AG08396 (cell line): ENCODE measurements around the gene SNRPN.
"Not testable (repeated sequence)": the region's sequence is repeated elsewhere in the genome, so short reads cannot be mapped to it uniquely, and the experiment has no call there.

Experiments used
- DNase-seq: peaks from one replicate; pipeline ENCODE4 v3.0.0; 2012; ENCODE audit warnings: low spot score, mixed read lengths

SNRPN gene

DNA sequence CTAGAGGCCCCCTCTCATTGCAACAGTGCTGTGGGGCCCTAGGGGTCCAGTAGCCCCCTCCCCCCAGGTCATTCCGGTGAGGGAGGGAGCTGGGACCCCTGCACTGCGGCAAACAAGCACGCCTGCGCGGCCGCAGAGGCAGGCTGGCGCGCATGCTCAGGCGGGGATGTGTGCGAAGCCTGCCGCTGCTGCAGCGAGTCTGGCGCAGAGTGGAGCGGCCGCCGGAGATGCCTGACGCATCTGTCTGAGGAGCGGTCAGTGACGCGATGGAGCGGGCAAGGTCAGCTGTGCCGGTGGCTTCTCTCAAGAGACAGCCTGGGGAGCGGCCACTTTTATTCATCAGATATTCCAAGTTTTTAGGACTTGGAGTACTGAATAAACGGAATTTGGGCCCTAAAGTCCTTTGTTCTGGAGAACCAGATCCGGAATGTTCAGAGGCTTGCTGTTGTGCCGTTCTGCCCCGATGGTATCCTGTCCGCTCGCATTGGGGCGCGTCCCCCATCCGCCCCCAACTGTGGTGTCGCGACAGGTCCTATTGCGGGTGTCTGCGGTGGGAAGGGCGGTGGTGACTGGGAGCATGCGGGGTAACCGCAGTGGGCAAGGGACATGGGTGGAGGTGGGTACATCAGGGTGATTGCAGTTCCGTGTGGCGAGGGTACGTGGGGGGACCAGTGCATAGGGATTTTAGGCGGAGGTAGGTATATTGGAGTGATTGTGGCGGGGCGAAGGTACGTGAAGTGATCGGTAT is at the start of gene SNRPN, which contains the start of gene SNURF:
Gene SNRPN (plus strand): TSS at position 205 of the 748 bp plus-strand sequence. CDS start 19,467 bp downstream, outside the sequence.
Gene SNURF (plus strand): TSS at position 205 of the 748 bp plus-strand sequence. CDS start 62 bp downstream, at position 267.
- peak; percentile 83 for DNase-seq

DNA sequence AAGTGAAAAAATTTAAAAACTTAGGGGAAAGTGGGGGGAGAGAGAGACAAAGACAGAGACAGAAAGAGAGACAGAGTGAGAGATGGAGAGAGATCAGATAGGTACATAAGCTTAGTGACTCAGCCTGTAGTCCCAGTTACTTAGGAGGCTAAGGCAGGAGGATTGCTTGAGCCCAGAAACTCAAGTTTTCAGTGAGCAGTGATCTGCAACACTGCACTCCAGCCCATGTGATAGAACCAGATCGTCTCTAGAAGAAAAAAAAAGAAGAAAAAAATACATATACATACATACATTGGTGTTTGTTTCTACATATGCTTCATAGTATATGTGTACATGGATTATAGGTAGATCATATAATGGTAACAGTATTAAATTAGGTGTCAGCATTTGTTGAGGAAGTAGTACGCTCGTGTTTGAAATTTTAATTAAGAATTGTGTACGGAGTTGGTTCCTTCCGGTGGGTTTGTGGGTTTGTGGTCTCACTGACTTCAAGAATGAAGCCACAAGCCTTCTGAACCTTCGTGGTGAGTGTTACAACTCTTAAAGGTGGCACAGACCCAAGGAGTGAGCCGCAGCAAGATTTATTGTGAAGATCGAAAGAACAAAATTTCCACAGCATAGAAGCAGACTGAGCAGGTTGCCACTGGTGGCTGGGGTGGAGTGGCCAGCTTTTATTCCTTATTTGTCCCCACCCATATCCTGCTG is 38.3 kb upstream of the SNRPN start:
- DNase-seq, result no peak

DNA sequence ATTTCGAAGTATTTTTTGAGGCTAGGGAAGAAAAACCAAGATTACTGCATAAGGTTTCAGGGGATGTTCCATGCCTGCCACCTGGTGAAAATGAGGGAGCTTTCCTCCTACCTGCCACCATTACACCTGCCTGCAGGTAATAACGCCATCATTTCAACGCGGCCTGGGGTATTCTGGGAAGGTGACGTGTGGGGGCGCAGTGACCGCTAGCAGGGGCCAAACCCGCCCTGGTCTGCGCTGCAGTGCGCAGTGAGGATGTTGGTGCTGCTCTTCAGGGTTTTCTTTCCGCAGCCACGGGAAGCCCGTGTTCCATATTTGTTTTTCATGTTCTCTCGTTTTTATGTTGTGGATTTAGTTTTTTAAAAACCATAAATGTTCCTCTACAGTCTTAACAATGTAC is 37.4 kb upstream of the SNRPN start:
- DNase-seq, result no peak

DNA sequence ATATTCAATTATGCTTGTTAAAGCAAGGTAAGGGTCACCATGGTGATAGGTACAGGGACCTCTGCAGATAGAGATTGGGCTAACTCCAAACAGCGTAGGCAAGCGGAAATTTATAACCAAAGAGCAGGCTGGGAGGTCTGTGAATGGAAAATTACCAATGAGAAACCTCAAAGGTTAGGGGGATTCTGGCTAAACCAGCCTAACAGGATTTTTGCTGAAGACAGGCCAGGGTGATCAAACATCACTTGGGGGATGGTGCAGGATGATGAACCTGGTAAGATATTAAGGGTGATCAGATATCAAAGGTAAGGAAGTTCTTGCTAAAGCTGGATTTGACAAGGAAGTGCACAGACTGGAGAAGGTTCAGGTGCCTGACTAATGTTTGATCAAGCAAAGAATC is 35.3 kb upstream of the SNRPN start:
- no peak for DNase-seq

DNA sequence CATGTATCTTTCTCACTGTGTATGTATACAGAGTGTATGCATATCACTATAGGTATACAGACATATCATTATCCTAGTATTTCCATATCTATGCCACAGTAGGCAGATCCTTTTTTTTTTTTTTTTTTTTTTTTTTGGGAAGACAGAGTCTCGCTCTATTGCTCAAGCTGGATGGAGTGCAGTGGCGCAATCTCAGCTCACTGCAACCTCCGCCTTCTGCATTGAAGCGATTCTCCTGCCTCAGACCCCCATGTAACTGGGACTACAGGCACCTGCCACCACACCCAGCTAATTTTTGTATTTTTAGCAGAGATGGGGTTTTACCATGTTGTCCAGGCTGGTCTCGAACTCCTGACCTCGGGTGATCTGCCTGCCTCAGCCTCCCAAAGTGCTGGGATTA is 32.0 kb upstream of the SNRPN start:
- not testable (repeated sequence) for DNase-seq

DNA sequence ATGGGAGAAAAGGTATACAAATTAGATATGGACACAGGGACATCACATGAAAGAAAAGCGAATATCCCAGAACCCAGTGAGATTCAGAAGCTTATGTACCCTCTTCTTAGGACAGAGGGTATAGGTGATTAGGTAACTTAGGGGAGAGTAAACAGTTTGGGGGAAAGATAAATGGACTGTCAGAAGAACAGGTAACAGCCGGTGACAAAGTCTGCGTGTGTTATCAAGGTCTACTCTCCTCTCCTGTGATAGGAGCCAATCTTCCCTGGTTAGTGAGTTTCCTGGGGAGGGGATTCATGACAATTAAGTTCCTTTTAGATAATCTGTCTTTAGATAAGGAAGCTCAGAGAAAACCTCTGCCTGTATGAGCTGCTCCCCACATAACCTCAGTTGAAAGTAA is 30.6 kb upstream of the SNRPN start:
- no peak for DNase-seq

DNA sequence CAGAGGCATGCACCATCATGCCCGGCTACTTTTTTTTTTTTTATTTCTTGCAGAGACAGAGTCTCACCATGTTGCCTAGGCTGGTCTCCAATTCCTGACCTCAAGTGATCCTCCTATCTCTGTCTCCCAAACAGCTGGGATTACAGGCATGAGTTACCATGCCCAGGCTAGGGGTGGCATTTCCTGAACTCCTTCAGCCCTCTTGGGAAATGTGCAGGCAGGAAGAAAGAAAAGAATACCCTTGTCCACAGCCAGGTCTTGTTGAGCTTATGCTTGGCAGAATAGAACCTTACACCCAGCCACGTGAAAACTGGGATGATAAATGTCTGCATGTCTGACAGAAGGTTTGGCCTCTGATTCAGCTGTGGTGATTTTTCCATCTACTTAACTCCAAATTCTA is 30.2 kb upstream of the SNRPN start:
- DNase-seq, result no peak

DNA sequence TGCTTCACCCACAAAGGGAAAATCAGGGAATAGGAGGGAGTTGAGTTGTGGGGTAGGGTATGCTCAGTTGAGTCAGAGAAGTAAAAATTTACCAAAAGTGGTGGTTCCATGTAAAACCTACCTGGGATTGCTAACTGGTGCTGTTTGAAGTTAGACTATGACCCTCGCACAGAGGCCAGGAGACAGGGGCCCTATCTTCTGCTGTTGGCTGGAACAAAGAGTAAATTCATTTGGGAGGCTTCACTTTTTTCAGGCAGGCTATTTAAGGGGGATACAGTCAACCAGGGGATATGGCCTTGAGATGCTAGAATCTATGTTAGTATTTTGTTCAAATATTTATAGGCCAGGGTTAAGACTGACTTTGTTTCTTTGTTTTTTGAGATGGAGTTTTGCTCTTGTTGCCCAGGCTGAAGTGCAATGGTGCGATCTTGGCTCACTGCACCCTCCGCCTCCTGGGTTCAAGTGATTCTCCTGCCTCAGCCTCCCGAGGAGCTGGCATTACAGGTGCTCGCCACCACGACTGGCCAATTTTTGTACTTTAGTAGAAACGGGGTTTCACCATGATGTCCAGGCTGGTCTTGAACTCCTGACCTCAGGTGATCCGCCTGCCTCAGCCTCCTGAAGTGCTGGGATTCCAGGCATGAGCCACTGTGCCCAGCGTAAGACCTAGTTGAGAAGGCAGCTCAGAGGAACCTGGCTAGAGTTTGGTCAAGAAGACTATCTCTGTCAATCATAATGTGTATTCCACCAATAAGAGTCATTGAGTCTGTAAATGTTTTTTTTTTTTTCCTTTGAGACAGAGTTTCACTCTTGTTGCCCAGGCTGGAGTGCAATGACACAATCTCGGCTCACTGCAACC is 22.7 kb upstream of the SNRPN start:
- DNase-seq, result not testable (repeated sequence)

DNA sequence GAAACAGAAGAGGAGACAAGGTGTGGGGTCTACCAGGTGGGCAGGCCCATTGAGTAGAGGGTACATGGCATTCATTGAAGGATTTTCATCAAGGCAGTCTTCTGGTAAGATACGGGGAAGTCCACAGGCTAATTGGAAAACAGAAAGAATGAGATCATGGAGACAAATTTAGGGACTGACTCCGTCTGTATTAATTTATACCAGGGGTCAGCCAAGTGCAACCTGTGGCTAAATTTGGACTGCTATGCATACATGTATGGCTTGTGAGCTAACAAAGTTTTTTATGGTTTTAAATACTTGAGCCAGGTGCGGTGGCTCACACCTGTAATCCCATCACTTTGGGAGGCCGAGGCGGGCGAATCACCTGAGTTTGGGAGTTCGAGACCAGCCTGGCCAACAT is 21.1 kb upstream of the SNRPN start:
- DNase-seq, result no peak

DNA sequence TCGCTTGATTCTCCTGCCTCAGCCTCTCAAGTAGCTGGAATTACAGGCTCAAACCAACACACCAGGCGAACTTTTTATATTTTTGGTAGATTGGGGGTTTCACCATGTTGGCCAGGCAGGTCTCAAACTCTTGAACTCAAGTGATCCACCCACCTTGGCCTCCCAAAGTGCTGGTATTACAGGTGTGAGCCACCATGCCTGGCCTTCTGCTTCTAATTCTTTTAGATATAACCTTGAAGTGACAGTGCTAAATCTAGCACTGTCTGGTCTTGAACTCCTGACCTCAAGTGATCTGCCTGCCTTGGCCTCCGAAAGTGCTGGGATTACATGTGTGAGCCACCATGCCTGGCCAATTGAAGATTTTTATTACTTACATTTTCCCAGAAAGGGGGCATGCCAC is 16.6 kb upstream of the SNRPN start:
- DNase-seq, result not testable (repeated sequence)

DNA sequence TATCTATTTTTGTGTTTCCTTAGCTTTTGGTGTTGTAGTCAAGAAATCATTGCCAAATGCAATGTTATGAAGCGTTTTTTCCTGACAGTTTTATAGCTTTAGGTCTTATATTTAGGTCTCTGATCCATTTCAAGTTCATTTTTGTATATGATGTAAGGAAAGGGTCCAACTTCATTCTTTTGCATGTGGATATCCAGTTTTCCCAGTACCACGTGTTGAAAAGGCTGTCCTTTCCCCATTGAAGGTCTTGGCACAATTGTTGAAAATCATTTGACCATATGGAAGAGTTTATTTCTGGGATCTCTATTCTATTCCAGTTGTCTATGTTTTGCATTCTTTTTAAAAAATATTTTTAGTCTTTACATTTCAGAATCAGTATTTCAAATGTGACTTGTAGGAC is 14.6 kb upstream of the SNRPN start:
- no peak for DNase-seq

DNA sequence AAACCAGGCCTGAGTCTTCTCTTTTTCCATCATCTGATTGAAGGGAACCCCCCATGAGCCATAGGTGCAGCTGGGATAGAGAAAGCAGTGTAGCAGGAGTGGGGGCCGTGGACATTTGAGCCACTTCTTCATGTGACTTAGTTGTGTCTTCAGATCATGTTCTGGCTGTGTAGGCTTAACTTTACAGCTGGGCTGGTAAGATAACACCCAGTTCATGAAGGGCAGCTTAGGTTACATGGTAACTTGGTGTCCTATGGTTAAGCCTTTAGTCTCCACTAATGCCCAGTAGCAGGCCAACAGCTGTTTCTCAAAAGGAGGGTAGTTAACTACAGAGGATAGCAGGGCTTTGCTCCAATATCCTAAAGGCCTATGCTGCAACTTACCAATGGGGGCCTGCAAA is 11.4 kb upstream of the SNRPN start:
- no peak for DNase-seq

DNA sequence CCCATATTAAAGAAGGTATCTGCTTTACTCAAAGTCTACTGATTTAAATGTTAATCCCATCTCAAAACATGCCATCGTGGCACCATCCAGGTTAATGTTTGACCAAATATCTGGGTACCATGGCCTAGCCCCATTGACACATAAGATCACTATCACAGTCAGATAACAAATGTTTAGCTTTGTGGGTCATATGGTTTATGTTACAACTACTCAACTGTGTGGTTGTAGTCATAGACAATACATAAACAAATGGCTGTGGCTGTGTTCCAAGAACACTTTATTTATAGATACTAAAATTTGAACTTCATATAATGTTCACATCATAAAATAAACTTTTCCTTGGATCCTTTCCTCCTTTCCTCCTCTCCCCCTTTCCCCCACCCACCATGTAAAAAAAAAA is 9.8 kb upstream of the SNRPN start:
- DNase-seq, result no peak

DNA sequence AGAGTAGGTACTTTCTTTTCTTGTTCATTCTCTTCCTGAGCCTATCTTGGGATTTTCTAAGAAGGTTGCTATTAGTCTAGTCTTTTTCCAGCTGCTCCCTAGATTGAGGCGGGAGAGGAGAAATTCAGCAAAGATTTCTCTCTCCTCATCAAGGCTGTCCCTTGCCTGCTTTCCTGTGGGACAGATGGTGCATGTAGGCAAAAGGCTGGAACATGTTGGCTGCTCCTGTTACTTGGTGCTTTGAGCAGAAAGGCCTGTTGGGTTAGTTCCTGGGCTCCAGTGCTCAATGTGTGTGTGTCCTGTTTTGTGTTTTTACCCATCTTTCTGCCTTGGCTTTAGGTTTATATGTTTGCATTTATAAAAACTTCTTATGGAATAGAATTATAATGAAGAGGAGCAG is 9.1 kb upstream of the SNRPN start:
- no peak for DNase-seq

DNA sequence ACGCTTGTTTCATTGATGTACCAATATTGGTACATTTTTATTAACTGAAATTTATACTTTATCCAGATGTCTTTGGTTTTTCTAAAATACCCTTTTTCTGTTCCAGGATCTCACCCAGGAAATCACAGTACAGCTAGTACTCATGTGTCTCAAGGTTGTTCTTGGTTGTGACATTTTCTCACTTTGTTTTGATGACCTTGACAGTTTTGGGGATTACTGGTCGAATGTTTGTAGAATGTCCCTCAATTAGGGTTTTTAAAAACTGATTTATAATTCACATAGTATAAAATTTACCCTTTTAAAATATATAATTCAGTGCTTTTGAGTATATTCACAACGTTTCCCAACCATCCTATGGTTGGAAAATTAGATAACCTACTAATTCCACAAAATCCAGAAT is 6.3 kb upstream of the SNRPN start:
- DNase-seq, result no peak

DNA sequence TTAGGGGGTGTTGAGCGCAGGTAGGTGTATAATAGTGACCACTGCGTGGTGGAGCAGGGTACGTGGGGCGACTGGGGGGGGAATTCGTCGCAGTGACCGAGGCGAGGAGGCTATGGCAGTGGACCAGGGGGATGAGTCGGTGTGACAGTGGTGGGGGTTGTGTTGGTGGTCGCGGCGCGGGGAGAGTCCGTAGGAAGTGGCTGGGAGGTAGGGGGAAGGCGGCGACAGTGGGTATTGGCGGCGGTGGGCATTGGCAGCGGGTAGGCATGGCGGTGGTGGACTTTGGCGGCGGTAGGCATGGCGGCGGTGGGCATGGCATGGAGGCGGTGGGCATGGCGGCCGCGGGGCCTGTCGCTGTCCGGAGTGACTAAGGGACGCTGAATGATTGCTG is 739 bp downstream of the SNRPN start:
- no peak for DNase-seq

DNA sequence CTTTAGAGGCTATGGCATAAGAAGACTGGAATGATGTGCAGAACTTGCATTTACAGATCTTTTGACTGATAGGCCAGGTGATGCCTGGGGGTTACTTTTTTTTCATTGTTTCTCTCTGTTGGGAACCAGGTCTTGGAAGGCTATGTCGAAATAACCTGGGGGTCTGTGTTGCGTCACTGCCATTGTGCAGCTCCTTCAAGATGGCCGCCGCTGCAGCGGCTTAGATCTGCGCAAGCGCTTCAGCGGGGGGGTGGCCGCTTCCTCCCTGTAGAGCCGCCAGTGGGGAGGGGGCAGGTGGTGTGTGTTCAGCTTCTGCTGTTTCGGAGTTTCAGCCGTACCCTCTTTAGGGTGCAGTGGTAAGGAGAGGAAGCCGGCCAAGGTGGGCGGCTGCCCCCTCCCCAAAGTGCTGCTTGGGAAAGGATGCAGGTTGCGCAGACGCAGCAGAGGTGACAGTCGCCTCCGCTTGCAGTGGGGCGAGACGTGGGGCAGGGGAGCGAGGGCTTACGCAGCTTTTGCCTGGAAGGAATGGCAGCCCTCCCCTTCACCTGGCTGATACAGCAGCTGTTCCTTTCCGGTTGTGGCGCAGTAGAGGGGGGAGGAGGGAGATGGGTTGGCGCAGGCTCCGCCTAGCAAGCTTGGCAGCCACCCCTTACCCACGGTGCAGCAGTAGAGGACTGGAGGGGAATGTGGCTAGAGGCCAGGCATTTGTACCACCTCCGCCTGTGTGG is 1.5 kb downstream of the SNRPN start:
- DNase-seq, result peak; percentile 81

DNA sequence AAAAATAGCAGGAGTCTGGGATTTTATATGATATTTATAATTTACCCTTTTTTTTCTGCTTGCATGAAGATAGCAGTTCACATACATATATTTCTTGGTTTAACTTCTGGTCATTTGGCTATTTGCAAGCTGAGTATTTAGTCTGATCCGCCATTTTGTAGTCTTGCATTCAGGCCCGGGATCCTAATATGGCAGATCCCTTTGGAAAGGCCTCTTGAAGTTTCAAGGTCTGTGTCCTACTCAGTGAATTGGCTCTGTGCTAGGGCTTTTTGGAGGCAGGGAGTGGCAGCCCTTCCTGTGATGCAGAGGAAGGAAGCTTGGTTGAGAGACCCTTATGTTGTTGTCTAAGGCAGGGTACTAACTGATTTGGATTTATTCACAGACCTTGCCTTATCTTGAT is 2.9 kb downstream of the SNRPN start:
- DNase-seq, result no peak

DNA sequence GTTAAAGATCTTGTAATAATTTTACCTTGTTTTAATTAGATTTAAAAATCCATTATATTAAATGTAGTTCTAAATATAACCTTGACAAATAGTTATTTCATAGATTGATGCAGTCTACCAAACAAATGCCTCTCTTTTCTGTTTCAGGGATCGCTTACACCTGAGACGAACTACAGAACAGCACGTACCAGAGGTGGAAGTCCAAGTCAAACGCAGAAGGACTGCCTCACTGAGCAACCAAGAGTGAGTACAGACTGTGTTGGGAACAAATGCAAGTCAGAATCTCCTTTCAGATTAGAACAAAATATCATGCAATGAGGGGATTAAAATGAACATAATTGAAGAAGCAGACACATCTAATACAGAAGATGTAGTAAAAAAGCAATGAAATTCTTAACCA is 7.2 kb downstream of the SNRPN start:
- no peak for DNase-seq

DNA sequence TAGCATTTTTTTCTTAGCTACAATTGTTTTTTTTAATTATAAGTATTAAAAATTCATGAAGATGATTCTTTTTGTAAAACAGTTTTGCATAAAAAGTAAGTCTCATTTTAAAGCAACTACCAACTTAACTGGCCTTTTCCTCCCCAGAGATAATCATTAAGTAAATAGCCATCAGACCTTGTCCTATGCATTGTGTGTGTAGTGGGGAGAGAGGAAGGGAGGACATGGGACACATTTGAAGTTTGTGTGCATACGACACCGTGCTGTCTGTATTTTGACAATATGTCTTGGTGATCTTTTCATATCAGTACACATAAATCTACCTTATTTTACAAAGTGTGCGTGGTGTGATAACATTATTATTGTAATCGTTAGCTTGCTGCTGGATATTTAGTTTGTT is 8.1 kb downstream of the SNRPN start:
- DNase-seq, result no peak

DNA sequence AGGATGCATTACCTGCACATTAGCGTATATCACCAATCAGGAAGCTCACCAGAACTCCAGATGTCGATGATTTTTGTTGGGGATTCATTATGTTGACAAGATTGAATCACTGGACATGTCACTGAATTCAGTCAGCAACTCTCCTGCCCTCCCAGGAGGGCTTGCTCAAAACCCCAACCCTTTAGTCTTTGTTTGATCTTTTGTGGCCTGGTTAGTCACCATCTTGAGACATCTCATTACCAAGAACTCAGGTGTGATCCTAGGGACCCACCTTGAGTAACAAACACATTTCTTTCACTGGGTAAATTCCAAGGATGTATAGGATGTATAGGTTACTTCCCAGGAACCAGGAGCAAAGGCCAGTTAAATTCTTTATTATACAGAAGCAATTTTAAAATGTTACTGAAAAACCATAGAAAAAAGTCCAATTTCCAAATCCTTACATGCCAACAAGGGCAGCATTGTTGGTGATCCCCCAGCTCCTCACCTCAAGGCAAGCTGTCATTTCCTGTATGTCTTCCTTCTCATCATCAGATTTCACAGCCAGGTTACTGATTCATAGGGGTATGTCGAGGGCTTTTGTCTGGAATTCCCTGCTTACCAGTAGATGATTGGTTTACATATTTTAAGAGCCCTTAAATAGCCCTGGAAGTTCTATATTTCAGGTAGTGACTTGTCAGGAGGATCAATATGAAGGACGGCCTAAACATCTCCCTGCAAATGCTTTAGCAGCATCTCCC is 11.7 kb downstream of the SNRPN start:
- DNase-seq, result no peak
